ENCODE measurements around the gene GPR132.

GPR132 gene

DNA sequence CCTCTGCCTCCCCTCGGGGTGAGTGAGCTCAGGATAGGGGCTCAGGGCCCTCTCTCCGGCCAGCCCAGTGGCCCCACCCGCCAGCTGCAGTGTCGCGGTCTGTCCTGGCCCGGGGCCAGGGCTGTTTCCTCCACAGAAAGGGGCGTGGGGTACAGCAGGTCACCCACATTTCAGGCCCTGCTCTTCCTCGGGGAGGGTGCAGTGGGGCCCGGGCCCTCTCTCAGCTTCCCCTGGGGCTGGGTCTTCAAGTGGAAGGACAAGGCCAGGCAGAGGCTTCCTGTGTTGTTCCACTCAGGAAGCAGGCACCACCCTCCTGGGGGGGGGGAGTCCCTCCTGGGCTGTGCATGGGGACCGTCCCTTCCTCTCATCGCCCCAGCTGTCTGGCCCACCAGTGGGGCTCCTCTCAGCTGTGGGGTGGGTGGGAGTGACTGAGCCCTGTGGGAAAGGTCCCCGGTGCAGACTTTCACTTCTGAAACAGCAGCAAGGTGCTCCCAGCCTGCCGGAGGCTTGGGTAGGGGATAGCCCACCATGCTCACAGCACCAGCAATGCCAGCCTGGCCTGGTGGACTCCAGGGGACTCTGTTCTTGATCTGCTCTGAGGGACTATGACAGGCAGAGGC, 3.7 kb downstream of the GPR132 start:
- peaks cover 13% of the 10 kb centered on the region for H3K4me1 ChIP-seq (ENCODE audit: low read length)
- no peak overlapping the region for H3K27ac ChIP-seq (ENCODE audit: low read length)
- H3F3A ChIP-seq (ENCODE audit: insufficient read depth, low read length): no peaks in the 10 kb centered on the region
- H3K4me2 ChIP-seq (ENCODE audit: low read depth, low read length): no peak overlapping the region
- TF ChIP-seq, protein P1, sequence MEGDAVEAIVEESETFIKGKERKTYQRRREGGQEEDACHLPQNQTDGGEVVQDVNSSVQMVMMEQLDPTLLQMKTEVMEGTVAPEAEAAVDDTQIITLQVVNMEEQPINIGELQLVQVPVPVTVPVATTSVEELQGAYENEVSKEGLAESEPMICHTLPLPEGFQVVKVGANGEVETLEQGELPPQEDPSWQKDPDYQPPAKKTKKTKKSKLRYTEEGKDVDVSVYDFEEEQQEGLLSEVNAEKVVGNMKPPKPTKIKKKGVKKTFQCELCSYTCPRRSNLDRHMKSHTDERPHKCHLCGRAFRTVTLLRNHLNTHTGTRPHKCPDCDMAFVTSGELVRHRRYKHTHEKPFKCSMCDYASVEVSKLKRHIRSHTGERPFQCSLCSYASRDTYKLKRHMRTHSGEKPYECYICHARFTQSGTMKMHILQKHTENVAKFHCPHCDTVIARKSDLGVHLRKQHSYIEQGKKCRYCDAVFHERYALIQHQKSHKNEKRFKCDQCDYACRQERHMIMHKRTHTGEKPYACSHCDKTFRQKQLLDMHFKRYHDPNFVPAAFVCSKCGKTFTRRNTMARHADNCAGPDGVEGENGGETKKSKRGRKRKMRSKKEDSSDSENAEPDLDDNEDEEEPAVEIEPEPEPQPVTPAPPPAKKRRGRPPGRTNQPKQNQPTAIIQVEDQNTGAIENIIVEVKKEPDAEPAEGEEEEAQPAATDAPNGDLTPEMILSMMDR (IDR thresholded peaks at IDR 0.05; ENCODE audit: low read length): no peak
- TF ChIP-seq EZH2 (optimal IDR thresholded peaks at IDR 0.05; ENCODE audit: low read depth, low read length): no peak
- no peak for TF ChIP-seq EZH2phosphoT487 (IDR thresholded peaks at IDR 0.05; ENCODE audit: low read length)
- H3K36me3 ChIP-seq (replicated peaks; ENCODE audit: insufficient read depth, low read length): no peaks in the 10 kb centered on the region
- no peak overlapping the region for H2AFZ ChIP-seq (ENCODE audit: low read length)
- H3K9me3 ChIP-seq (replicated peaks; ENCODE audit: insufficient read depth, low read length): no peaks in the 10 kb centered on the region
- no peaks in the 10 kb centered on the region for H3K27me3 ChIP-seq (replicated peaks; ENCODE audit: insufficient read depth, low read length)
- H3K79me2 ChIP-seq (ENCODE audit: low read length): peaks cover 29% of the 10 kb centered on the region
- no peaks in the 10 kb centered on the region for H4K20me1 ChIP-seq (ENCODE audit: insufficient read depth, low read length)
- no peak overlapping the region for H3K9ac ChIP-seq (ENCODE audit: low read length)
- no peaks in the 10 kb centered on the region for H3K9me2 ChIP-seq (replicated peaks; ENCODE audit: insufficient read depth, low read length)
- H3K4me3 ChIP-seq (ENCODE audit: low read length): no peak overlapping the region
- no peak for DNase-seq

- no peaks in the 10 kb centered on the region for H3K36me3 ChIP-seq (replicated peaks; ENCODE audit: insufficient read depth, low read length)
These were observed 4.3 kb downstream of the GPR132 start for GRCh38 chr14:105060751-105061427.

GRCh38 chr14:105059925-105060565, 5.2 kb downstream of the GPR132 start:
- H3K9me3 ChIP-seq (replicated peaks; ENCODE audit: insufficient read depth, low read length): no peaks in the 10 kb centered on the region
- no peak overlapping the region for H3K4me2 ChIP-seq (ENCODE audit: low read depth, low read length)
- peaks cover 28% of the 10 kb centered on the region for H3K79me2 ChIP-seq (ENCODE audit: low read length)
- H2AFZ ChIP-seq (ENCODE audit: low read length): no peak overlapping the region
- DNase-seq: no peak
- H3K4me1 ChIP-seq (ENCODE audit: low read length): no peaks in the 10 kb centered on the region
- H3K4me3 ChIP-seq (ENCODE audit: low read length): no peak overlapping the region
- H3K9me2 ChIP-seq (replicated peaks; ENCODE audit: insufficient read depth, low read length): no peaks in the 10 kb centered on the region
- no peaks in the 10 kb centered on the region for H3K27me3 ChIP-seq (replicated peaks; ENCODE audit: insufficient read depth, low read length)
- TF ChIP-seq, protein P1 (IDR thresholded peaks at IDR 0.05; ENCODE audit: low read length): no peak
- TF ChIP-seq EZH2 (optimal IDR thresholded peaks at IDR 0.05; ENCODE audit: low read depth, low read length) (no peak), EZH2phosphoT487 (IDR thresholded peaks at IDR 0.05; ENCODE audit: low read length) (no peak)
- no peak overlapping the region for H3K27ac ChIP-seq (ENCODE audit: low read length)
- no peak overlapping the region for H3K9ac ChIP-seq (ENCODE audit: low read length)
- no peaks in the 10 kb centered on the region for H4K20me1 ChIP-seq (ENCODE audit: insufficient read depth, low read length)
- H3F3A ChIP-seq (ENCODE audit: insufficient read depth, low read length): no peaks in the 10 kb centered on the region
- no peaks in the 10 kb centered on the region for H3K36me3 ChIP-seq (replicated peaks; ENCODE audit: insufficient read depth, low read length)

More at GRCh38 chr14:105060751-105061427, 4.3 kb downstream of the GPR132 start:
- Histone ChIP-seq H3K4me1 (ENCODE audit: low read length) (peaks cover 6% of the 10 kb centered on the region; the same call in 1 of the 2 replicates), H4K20me1 (ENCODE audit: insufficient read depth, low read length) (no peaks in the 10 kb centered on the region), H3K9me2 (replicated peaks; ENCODE audit: insufficient read depth, low read length) (no peaks in the 10 kb centered on the region), H3K9ac (ENCODE audit: low read length) (no peak overlapping the region), H3K4me3 (ENCODE audit: low read length) (no peak overlapping the region), H2AFZ (ENCODE audit: low read length) (no peak overlapping the region), H3K27me3 (replicated peaks; ENCODE audit: insufficient read depth, low read length) (no peaks in the 10 kb centered on the region), H3K27ac (ENCODE audit: low read length) (no peak overlapping the region), H3F3A (ENCODE audit: insufficient read depth, low read length) (no peaks in the 10 kb centered on the region), H3K9me3 (replicated peaks; ENCODE audit: insufficient read depth, low read length) (no peaks in the 10 kb centered on the region), H3K4me2 (ENCODE audit: low read depth, low read length) (no peak overlapping the region), H3K79me2 (ENCODE audit: low read length) (peaks cover 29% of the 10 kb centered on the region)
- no peak for DNase-seq
- TF ChIP-seq EZH2phosphoT487 (IDR thresholded peaks at IDR 0.05; ENCODE audit: low read length): no peak
- no peak for TF ChIP-seq EZH2 (optimal IDR thresholded peaks at IDR 0.05; ENCODE audit: low read depth, low read length)
- TF ChIP-seq, protein P1 (IDR thresholded peaks at IDR 0.05; ENCODE audit: low read length): no peak
